GM23338 (cell line): ENCODE results near the gene SCIN. TPM values are rescaled to one million over a fixed set of nuclear protein-coding genes. Genes with fewer than 3 reads are reported as not detected.

Source experiments
- ATAC-seq: fragments of 200-7000 bp; cut with Tn5 transposase; 3 replicates; pipeline ENCODE4 v1.9.1; 2020
- DNase-seq: peaks from one replicate; pipeline ENCODE4 v3.0.0-alpha.2; 2015; ENCODE audit warnings: low spot score
- H2AFZ ChIP-seq: fragments of 200-600 bp; sonication (generic); 2 replicates; pipeline ENCODE4 v1.8.0; 2016; ENCODE audit warnings: antibody characterized with exemption, mild to moderate bottlenecking, moderate library complexity
- H3F3A ChIP-seq: fragments of 200-600 bp; sonication (generic); replicated peaks from 2 replicates; pipeline ENCODE4 v1.8.0; 2017; ENCODE audit warnings: antibody characterized with exemption, mixed run types, low read depth
- H3K27ac ChIP-seq: fragments of 200-600 bp; sonication (generic); 2 replicates; pipeline ENCODE4 v1.6.1; 2016; ENCODE audit warnings: low read depth
- H3K27me3 ChIP-seq: fragments of 200-600 bp; sonication (generic); 2 replicates; pipeline ENCODE4 v1.8.0; 2016; ENCODE audit warnings: mild to moderate bottlenecking, mixed run types, moderate library complexity; ENCODE audit not compliant: insufficient read depth
- H3K36me3 ChIP-seq: fragments of 200-600 bp; sonication (generic); 2 replicates; pipeline ENCODE4 v1.8.0; 2016; ENCODE audit warnings: mild to moderate bottlenecking; ENCODE audit not compliant: insufficient read depth
- H3K4me1 ChIP-seq: fragments of 200-600 bp; sonication (generic); 2 replicates; pipeline ENCODE4 v1.8.0; 2016; ENCODE audit warnings: mild to moderate bottlenecking, moderate library complexity; ENCODE audit not compliant: insufficient read depth
- H3K4me2 ChIP-seq: fragments of 200-600 bp; sonication (generic); 2 replicates; pipeline ENCODE4 v1.7.1; 2017; ENCODE audit warnings: mixed run types
- H3K4me3 ChIP-seq: fragments of 200-600 bp; sonication (generic); 2 replicates; pipeline ENCODE4 v1.6.1; 2016; ENCODE audit warnings: mixed run types
- H3K79me2 ChIP-seq: fragments of 200-600 bp; sonication (generic); replicated peaks from 2 replicates; pipeline ENCODE4 v1.8.0; 2017; ENCODE audit warnings: mild to moderate bottlenecking; ENCODE audit not compliant: insufficient read depth
- H3K9me2 ChIP-seq: fragments of 200-600 bp; sonication (generic); 2 replicates; pipeline ENCODE4 v1.8.0; 2017; ENCODE audit not compliant: insufficient read depth
- H4K20me1 ChIP-seq: fragments of 200-600 bp; sonication (generic); replicated peaks from 2 replicates; pipeline ENCODE4 v1.8.0; 2017; ENCODE audit warnings: mild to moderate bottlenecking; ENCODE audit not compliant: insufficient read depth
- H3K27ac Mint-ChIP-seq: 2 replicates; pipeline ENCODE4 v1.8.0; 2020; ENCODE audit warnings: inconsistent platforms, mild to moderate bottlenecking, moderate library complexity, mixed read lengths
- H3K27me3 Mint-ChIP-seq: 3 replicates; pipeline ENCODE4 v1.8.0; 2022; ENCODE audit warnings: low read depth, mild to moderate bottlenecking, moderate library complexity, mixed read lengths, inconsistent platforms; ENCODE audit not compliant: insufficient read depth, poor library complexity
- H3K36me3 Mint-ChIP-seq: 3 replicates; pipeline ENCODE4 v1.8.0; 2021; ENCODE audit warnings: low read depth, mild to moderate bottlenecking, inconsistent platforms, moderate library complexity, mixed read lengths
- H3K4me1 Mint-ChIP-seq: 3 replicates; pipeline ENCODE4 v1.8.0; 2020; ENCODE audit warnings: mild to moderate bottlenecking, inconsistent platforms, mixed read lengths
- H3K4me3 Mint-ChIP-seq: 3 replicates; pipeline ENCODE4 v1.8.0; 2021; ENCODE audit warnings: moderate library complexity, mild to moderate bottlenecking, inconsistent platforms, mixed read lengths
- H3K9me3 Mint-ChIP-seq: 3 replicates; pipeline ENCODE4 v1.8.0; 2020; ENCODE audit warnings: moderate library complexity, mild to moderate bottlenecking, inconsistent platforms, mixed read lengths
- CREB1 ChIP-seq: fragments of 250-450 bp; sonication (Bioruptor Pico); IDR thresholded peaks from 2 replicates; pipeline ENCODE4 v1.5.0; 2020; ENCODE audit warnings: low read depth, mild to moderate bottlenecking, moderate library complexity
- CTCF ChIP-seq, 2 experiments: fragments of 200-600 bp in 1 of 2; sonication (generic) in 1 of 2; conservative IDR thresholded peaks; 2 replicates each; pipeline versions ENCODE4 v1.5.1 to v1.6.1; 2016 to 2017; ENCODE audit warnings: antibody characterized with exemption in 2 of 2, low read depth in 2 of 2, mild to moderate bottlenecking in 2 of 2, moderate library complexity in 1 of 2
- ETS1 ChIP-seq: IDR thresholded peaks from 2 replicates; pipeline ENCODE4 v1.6.1; 2016; ENCODE audit warnings: antibody characterized with exemption
- EZH2 ChIP-seq: fragments of 200-600 bp; sonication (generic); IDR thresholded peaks from one replicate; pipeline ENCODE4 v1.8.0; 2017; ENCODE audit warnings: antibody characterized with exemption, mild to moderate bottlenecking, low read depth; ENCODE audit not compliant: unreplicated experiment
- EZH2phosphoT487 ChIP-seq: fragments of 200-600 bp; sonication (generic); IDR thresholded peaks from one replicate; pipeline ENCODE4 v1.8.1; 2018; ENCODE audit warnings: antibody characterized with exemption; ENCODE audit not compliant: unreplicated experiment
- JUNB ChIP-seq: IDR thresholded peaks from one replicate; pipeline ENCODE4 v1.6.1; 2016; ENCODE audit warnings: antibody characterized with exemption; ENCODE audit not compliant: unreplicated experiment
- NANOG ChIP-seq: IDR thresholded peaks from 2 replicates; pipeline ENCODE4 v1.6.1; 2016; ENCODE audit warnings: antibody characterized with exemption, borderline replicate concordance
- POLR2AphosphoS5 ChIP-seq: IDR thresholded peaks from 2 replicates; pipeline ENCODE4 v1.6.1; 2016; ENCODE audit warnings: antibody characterized with exemption, low read depth
- REST ChIP-seq: IDR thresholded peaks from one replicate; pipeline ENCODE4 v1.6.1; 2018; ENCODE audit warnings: antibody characterized with exemption; ENCODE audit not compliant: unreplicated experiment
- STAT1 ChIP-seq: IDR thresholded peaks from one replicate; pipeline ENCODE4 v1.6.1; 2016; ENCODE audit warnings: antibody characterized with exemption; ENCODE audit not compliant: unreplicated experiment
- ZNF114 ChIP-seq: fragments of 250-450 bp; sonication (Bioruptor Pico); IDR thresholded peaks from 2 replicates; pipeline ENCODE4 v1.5.0; 2020; ENCODE audit warnings: mild to moderate bottlenecking, moderate library complexity
- ZNF331 ChIP-seq: fragments of 250-450 bp; sonication (Bioruptor Pico); IDR thresholded peaks from 2 replicates; pipeline ENCODE4 v1.5.0; 2020; ENCODE audit warnings: low read depth, mild to moderate bottlenecking, moderate library complexity
- ZNF462 ChIP-seq: fragments of 250-450 bp; sonication (Bioruptor Pico); IDR thresholded peaks from 2 replicates; pipeline ENCODE4 v1.5.0; 2020; ENCODE audit warnings: mild to moderate bottlenecking, moderate library complexity
- polyA plus RNA-seq: library from polyadenylated mRNA; unstranded; fragments of >200 nt; fragmentation: Nextera tagmentation; extraction: Ambion mirVana; gene quantifications from 2 replicates; pipeline ENCODE4 v1.2.1, GENCODE V29; 2016
- total RNA-seq: library from RNA; depleted of rRNA; stranded (reverse); fragments of >200 nt; shearing (Covaris generic); gene quantifications from 2 replicates; pipeline ENCODE4 v1.2.3, GENCODE V29; 2014

The SCIN gene
- total and polyA plus RNA-seq, 2 experiments from 2014 or later: 0.80 to 0.92 TPM

GRCh38 chr7:12549106-12549505, 21.4 kb upstream of the SCIN start:
- H3K27ac ChIP-seq: no peak overlapping the region
- no peaks in the 10 kb centered on the region for H3F3A ChIP-seq
- Mint-ChIP-seq H3K27ac (peak overlapping the region; percentile 9; the same call in 1 of the 2 replicates), H3K36me3 (no peaks in the 10 kb centered on the region), H3K9me3 (no peaks in the 10 kb centered on the region), H3K27me3 (peaks cover 3% of the 10 kb centered on the region), H3K4me3 (no peak overlapping the region), H3K4me1 (no peaks in the 10 kb centered on the region)
- no peak overlapping the region for H3K4me3 ChIP-seq
- H3K36me3 ChIP-seq: no peaks in the 10 kb centered on the region
- H3K9me2 ChIP-seq: no peaks in the 10 kb centered on the region
- H3K27me3 ChIP-seq: no peaks in the 10 kb centered on the region
- H3K4me1 ChIP-seq: no peaks in the 10 kb centered on the region
- H2AFZ ChIP-seq: no peak overlapping the region
- TF ChIP-seq POLR2AphosphoS5 (no peak), EZH2phosphoT487 (no peak), ZNF462 (CRISPR knock-in tag) (no peak), EZH2 (no peak), ZNF114 (no peak), CTCF (conservative IDR thresholded peaks at IDR 0.05; ENCODE audit: low read depth in 2 of 2) (no peak), STAT1 (no peak), JUNB (no peak), ETS1 (no peak), ZNF331 (CRISPR knock-in tag) (no peak), CREB1 (CRISPR knock-in tag) (no peak), NANOG (no peak), REST (no peak)
- DNase-seq: no peak
- no peak overlapping the region for H3K4me2 ChIP-seq
- no peaks in the 10 kb centered on the region for H4K20me1 ChIP-seq
- H3K79me2 ChIP-seq: no peaks in the 10 kb centered on the region
- ATAC-seq: no peak
